ENCODE measurements around the gene ZDHHC3.

ZDHHC3 gene

GRCh38 chr3:44899683-44900367 is 76.1 kb downstream of the ZDHHC3 start:
- Histone ChIP-seq H3K4me3 (IDR thresholded peaks at IDR 0.05; ENCODE audit: insufficient read depth, low read depth, low read length) (no peak overlapping the region), H3K9ac (no peak overlapping the region), H3K27me3 (ENCODE audit: insufficient read depth, low read depth) (no peaks in the 10 kb centered on the region), H2AFZ (ENCODE audit: low read depth) (no peak overlapping the region), H4K20me1 (ENCODE audit: insufficient read depth) (no peaks in the 10 kb centered on the region), H3K36me3 (ENCODE audit: insufficient read depth) (no peaks in the 10 kb centered on the region), H3K27ac (no peak overlapping the region), H3K4me2 (no peak overlapping the region), H3K4me1 (ENCODE audit: low read depth, poor library complexity, severe bottlenecking) (no peaks in the 10 kb centered on the region), H3K79me2 (ENCODE audit: insufficient read depth, low read depth) (no peaks in the 10 kb centered on the region)
- no peak for TF ChIP-seq CTCF (conservative IDR thresholded peaks at IDR 0.05; ENCODE audit: low read depth, low read length)

GRCh38 chr3:44896440-44896839 is 79.5 kb downstream of the ZDHHC3 start:
- no peak for TF ChIP-seq CTCF (conservative IDR thresholded peaks at IDR 0.05; ENCODE audit: low read depth, low read length)
- no peak overlapping the region for H3K27ac ChIP-seq
- no peak overlapping the region for H2AFZ ChIP-seq (ENCODE audit: low read depth)
- H3K27me3 ChIP-seq (ENCODE audit: insufficient read depth, low read depth) = no peaks in the 10 kb centered on the region
- H3K79me2 ChIP-seq (ENCODE audit: insufficient read depth, low read depth) = no peaks in the 10 kb centered on the region
- H3K4me1 ChIP-seq (ENCODE audit: low read depth, poor library complexity, severe bottlenecking) = no peaks in the 10 kb centered on the region
- no peaks in the 10 kb centered on the region for H4K20me1 ChIP-seq (ENCODE audit: insufficient read depth)
- H3K4me3 ChIP-seq (IDR thresholded peaks at IDR 0.05; ENCODE audit: insufficient read depth, low read depth, low read length) = no peak overlapping the region
- H3K4me2 ChIP-seq = no peak overlapping the region
- H3K36me3 ChIP-seq (ENCODE audit: insufficient read depth) = no peaks in the 10 kb centered on the region
- no peak overlapping the region for H3K9ac ChIP-seq

GRCh38 chr3:44894485-44894884 is 81.5 kb downstream of the ZDHHC3 start:
- H3K4me1 ChIP-seq (ENCODE audit: low read depth, poor library complexity, severe bottlenecking) = no peaks in the 10 kb centered on the region
- H2AFZ ChIP-seq (ENCODE audit: low read depth) = no peak overlapping the region
- no peak overlapping the region for H3K4me3 ChIP-seq (IDR thresholded peaks at IDR 0.05; ENCODE audit: insufficient read depth, low read depth, low read length)
- H3K27ac ChIP-seq = no peak overlapping the region
- no peak overlapping the region for H3K4me2 ChIP-seq
- H4K20me1 ChIP-seq (ENCODE audit: insufficient read depth) = no peaks in the 10 kb centered on the region
- no peak for TF ChIP-seq CTCF (conservative IDR thresholded peaks at IDR 0.05; ENCODE audit: low read depth, low read length)
- H3K27me3 ChIP-seq (ENCODE audit: insufficient read depth, low read depth) = no peaks in the 10 kb centered on the region
- H3K79me2 ChIP-seq (ENCODE audit: insufficient read depth, low read depth) = no peaks in the 10 kb centered on the region
- H3K9ac ChIP-seq = no peak overlapping the region
- H3K36me3 ChIP-seq (ENCODE audit: insufficient read depth) = no peaks in the 10 kb centered on the region

DNA sequence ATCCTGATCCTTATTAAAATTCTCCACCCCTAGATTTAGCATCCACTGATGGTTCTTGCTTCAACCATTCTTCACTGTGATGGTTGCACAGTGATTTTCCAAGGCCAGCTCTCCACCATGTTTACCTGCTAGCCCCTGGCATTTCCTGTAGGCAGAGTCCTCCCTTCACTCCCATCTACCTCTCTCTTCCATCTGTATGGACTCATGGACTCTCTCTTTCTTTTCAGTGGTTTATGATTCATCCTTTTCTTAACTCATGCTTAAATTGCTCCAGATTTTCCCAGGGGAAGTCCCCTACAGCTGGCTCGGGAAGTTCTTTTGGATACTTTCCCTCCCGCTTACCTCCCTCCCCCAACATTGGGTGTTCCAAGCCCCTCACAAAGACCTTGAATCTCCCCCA is 82.9 kb downstream of the ZDHHC3 start:
- no peaks in the 10 kb centered on the region for H3K79me2 ChIP-seq (ENCODE audit: insufficient read depth, low read depth)
- TF ChIP-seq CTCF (conservative IDR thresholded peaks at IDR 0.05; ENCODE audit: low read depth, low read length) = no peak
- no peaks in the 10 kb centered on the region for H4K20me1 ChIP-seq (ENCODE audit: insufficient read depth)
- H3K4me2 ChIP-seq = no peak overlapping the region
- H2AFZ ChIP-seq (ENCODE audit: low read depth) = no peak overlapping the region
- no peak overlapping the region for H3K9ac ChIP-seq
- no peak overlapping the region for H3K4me3 ChIP-seq (IDR thresholded peaks at IDR 0.05; ENCODE audit: insufficient read depth, low read depth, low read length)
- H3K27ac ChIP-seq = no peak overlapping the region
- no peaks in the 10 kb centered on the region for H3K36me3 ChIP-seq (ENCODE audit: insufficient read depth)
- no peaks in the 10 kb centered on the region for H3K27me3 ChIP-seq (ENCODE audit: insufficient read depth, low read depth)
- no peaks in the 10 kb centered on the region for H3K4me1 ChIP-seq (ENCODE audit: low read depth, poor library complexity, severe bottlenecking)
